Measurements from ENCODE around the gene CREB1.

The CREB1 gene

DNA sequence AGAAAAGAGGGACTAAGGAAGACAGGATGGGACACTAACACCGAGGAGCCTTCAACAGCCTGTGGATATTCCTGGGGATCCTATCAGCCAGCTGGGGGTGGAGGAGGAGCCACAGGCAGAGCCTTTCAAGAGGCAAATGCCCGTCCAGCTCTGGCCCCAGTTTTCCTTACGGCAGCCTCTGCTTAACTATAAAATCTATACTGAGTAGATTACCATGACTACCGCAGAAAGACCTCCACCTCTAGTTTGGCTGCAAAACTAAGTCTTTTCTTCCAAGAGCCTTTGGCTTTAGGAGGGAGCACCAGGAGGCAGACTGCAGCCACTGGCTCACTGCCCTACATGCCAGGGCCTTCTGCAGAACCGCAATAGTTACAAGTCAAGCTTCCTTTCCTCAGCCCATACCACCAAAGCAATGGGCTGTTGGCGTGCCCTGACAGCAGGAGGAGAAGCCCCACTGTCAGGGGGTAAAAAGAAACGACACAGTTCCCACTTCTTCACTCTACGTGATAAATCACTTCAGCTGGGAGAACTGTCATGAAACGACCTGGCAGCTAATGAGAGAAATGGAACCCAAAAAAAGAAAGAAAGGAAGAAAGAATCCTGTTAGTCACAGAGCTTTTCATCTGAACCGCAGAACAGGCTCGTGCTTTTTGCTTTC lies 25.1 kb upstream of the CREB1 start:
- peak; percentile 31 for DNase-seq

DNA sequence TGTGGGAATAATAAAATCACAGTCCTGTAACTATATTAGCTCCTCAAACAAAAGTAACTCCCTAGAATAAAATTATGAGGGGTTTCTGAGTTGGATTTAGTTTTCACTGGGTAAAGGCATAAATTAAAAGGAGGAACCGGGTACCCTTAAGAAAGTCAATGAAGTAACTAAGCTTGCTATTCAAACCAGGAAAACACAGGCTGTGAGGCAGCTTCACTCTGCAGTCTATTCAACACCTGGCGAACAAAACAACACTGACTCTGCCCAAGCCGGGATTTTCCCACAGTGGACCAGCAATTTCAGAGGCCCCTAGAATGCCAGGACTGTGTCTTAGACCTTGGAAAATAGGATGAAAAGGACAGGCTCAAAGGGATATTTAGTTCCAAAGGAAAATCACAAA lies 24.6 kb upstream of the CREB1 start:
- DNase-seq = no peak

- peak; percentile 84 for DNase-seq
Measured at GRCh38 chr2:207505728-207506127, 24.0 kb upstream of the CREB1 start.

DNA sequence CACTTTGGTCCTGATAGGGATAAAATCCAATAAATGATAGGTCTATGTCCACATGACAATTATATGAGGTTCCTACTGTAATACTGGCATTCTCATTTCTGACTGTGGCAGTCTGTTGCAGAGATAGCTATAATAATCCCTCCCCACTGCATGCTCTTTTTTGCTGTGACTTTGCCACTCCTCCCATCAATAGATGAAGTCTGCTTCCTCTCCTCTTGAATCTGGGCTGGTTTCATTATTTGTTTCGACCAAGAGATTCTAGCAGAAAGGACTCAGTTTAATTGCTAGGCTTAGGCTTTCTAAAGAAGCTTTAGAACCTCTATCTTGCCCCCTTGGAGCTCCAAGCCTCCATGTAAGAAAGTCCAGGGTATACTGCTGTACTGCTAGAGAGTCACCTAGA lies 23.3 kb upstream of the CREB1 start:
- no peak for DNase-seq

DNA sequence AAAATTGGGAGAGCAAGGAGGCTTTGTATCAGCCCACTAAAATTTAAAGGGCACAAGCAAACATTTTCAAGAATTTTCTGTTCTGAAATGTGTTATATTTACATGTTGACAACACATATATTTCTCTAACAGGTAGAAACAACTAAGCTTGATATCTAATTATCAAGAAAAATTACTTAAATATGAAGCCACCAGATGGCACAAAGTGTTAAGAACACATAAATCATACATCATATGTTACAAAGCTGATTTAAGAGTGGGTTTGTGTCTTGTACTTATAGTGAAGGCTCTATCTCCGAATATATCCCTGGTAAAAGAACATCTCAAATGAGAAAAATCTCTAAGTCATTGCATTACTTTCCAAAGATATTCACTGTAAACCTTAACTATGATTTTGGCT lies 19.6 kb upstream of the CREB1 start:
- no peak for DNase-seq

GRCh38 chr2:207511851-207512250 lies 17.9 kb upstream of the CREB1 start:
- no peak for DNase-seq

DNA sequence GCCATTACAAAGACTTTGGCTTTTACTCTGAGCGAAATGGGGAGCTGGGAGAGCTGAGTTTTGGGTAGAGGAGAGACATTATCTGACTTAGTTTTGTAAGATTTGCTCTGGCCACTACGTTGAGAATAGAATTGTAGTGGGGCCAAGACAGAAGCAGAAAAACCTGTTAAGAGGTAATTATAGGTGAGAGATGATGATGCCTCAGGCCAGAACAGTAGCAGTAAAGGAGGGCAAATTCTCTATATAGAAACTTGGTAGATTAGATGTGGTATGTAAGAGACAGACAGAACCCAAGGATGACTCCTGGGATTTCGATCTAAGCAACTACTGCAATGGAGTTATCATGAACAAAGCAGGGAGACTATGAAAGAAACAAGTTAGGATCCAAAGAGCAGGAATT lies 17.4 kb upstream of the CREB1 start:
- DNase-seq = no peak

GRCh38 chr2:207513551-207514257 lies 16.1 kb upstream of the CREB1 start:
- DNase-seq = peak; percentile 69

- no peak for DNase-seq
Measured at GRCh38 chr2:207514451-207514850, 15.3 kb upstream of the CREB1 start.

GRCh38 chr2:207515671-207516070 lies 14.1 kb upstream of the CREB1 start:
- no peak for DNase-seq

- no peak for DNase-seq
Measured at GRCh38 chr2:207516206-207516605, 13.6 kb upstream of the CREB1 start.

GRCh38 chr2:207523005-207523404 lies 6.8 kb upstream of the CREB1 start:
- no peak for DNase-seq

DNA sequence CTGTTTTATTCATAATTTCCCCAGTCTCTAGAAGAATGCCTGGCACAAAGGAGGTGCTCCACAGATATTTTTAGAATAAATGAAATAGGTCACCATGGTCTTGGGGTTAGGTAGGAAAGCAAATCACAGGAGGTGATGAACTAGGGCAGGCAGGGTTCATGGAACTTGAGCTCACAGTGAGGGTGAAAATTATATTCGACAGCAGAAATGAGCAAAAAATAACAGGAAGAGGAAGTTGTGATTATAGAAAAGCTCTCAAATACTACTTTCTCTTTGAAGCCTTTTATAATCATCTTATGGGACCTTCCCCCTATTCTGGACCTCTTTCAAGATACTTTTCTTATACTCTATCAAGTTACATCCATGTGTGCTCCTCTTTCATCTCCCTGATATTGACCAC lies 4.5 kb upstream of the CREB1 start:
- no peak for DNase-seq

DNA sequence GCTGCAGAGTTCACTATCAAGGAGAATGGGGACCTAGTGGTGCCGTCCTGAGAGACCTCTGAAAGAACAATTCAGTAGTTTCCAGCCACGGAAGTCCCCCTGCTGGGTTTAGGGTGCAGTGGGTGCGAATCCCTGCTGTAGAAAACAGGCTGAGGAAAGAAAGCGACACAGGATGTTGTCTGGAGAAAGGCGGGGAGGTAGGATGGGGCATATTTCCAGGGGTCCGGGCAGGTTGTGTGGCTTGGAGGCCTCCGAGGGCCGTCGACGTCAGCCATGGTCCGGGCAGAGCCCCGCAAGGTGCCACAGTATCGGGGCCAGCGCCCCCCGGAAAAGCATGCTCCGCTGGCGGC lies 807 bp upstream of the CREB1 start:
- DNase-seq = no peak

- no peak for DNase-seq
Measured at GRCh38 chr2:207530160-207531031, 634 bp downstream of the CREB1 start.

DNA sequence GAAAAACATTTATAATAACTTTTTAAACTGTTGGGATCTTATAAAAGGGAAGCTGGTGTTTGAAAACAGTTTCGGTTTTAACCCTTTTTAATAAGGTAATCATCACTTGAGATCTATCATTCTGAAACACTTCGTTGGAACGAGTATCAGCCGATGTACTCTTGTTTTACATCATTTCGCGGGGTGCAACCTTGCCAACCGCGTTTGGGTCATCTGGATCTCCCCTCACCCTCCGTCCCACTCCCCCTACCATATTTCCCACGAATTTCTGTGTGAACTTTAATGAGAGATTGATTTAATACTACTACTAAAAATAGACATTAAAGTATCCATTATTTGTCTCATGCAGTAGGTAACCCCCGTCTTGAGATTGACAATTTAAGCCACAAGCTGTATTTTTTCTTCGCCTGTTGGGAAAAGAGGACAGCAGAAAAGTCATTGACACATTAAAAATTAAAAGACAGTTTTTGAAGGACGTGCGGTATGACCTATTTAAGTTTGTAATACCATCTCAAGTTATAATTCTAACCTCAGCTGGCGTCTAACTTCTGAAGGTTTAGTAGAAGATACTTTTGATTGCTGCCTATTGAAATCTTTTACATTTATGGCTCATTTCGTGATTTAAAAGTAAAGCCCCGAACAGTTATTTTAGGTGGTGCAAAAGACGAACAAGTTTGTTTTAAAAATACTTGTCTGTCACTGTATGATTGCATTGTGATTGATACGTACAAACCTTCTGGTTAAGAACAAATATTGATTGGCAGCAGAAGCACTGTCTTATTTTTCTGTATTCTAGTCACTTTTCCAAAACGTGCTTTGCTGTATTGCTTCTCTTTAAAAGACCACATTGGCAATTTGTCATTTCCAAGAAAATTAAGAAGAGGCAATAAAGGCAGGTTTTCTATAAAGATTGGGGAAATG lies 1.5 kb downstream of the CREB1 start:
- DNase-seq = no peak

- DNase-seq = no peak
Measured at GRCh38 chr2:207532676-207533075, 2.9 kb downstream of the CREB1 start.

DNA sequence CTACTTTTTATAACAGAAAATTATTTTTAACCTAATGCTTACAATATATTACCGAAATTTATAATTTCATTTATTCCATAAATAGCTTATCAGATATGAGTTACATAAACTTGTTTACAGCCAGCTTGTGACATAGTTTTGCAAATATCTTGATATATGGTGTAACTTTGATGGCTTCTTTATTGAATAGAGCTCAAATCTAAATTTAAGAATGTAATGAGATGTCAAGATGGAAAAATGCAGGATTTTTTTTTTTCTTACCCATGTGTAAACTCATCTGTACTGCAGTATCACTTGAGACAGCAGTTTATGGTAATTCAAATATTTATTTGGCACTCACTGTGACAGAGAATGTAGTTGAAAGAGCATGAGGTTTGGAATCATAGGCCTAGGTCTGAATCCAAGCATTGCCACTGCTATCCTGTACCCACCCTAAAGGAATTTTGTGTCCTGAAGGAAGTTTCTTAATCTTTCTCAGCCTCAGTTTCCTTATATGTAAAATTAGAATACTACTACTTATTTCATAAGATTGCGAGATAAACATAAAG lies 3.8 kb downstream of the CREB1 start:
- no peak for DNase-seq

- DNase-seq = no peak
Measured at GRCh38 chr2:207534417-207534816, 4.7 kb downstream of the CREB1 start.

GRCh38 chr2:207539470-207539869 lies 9.7 kb downstream of the CREB1 start:
- no peak for DNase-seq

GRCh38 chr2:207540431-207540830 lies 10.7 kb downstream of the CREB1 start:
- DNase-seq = no peak

GRCh38 chr2:207541933-207542332 lies 12.2 kb downstream of the CREB1 start:
- DNase-seq = no peak

DNA sequence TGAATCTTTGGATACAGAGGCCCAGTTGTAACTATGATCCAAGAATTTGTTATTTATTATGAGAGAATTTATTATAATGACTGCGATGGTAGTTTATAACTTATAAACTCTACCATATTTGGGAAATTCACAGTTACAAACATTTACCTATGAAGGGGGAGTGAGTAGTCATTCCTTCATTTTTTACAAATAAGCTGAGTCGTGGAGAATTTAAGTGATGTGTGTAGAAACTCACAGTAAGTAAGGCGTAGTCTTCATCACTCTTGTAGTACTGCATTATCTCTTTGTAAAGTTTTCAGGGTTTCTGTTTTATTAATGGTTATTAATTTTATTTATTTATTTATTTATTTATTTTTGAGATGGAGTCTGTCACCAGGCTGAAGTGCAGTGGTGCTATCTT lies 13.5 kb downstream of the CREB1 start:
- DNase-seq = no peak

Measured in NCI-H226 (cell line).